ENCODE measurements around the gene COQ8A.

- TF ChIP-seq CTCF (IDR thresholded peaks at IDR 0.05; ENCODE audit: low read length) (no peak), EZH2 (IDR thresholded peaks at IDR 0.05; ENCODE audit: borderline replicate concordance, low read length) (no peak)
These were observed 20.2 kb downstream of the COQ8A start for GRCh38 chr1:226960256-226960655.

Measured in OCI-LY1 (cell line).